Colon (tissue), 2 donors: ENCODE results near the gene DUSP10.

ENCODE experiments used
- FAIRE-seq: peaks from 2 replicates; lab custom pipeline; 2012; peaks lifted over from hg19 to GRCh38; lab: Jason Lieb, UNC
- donor health status: control.
- donor health status: control.

The DUSP10 gene

GRCh38 chr1:221693087-221693486 is 48.8 kb downstream of the DUSP10 start:
- FAIRE-seq = no peak

GRCh38 chr1:221692643-221693042 is 49.2 kb downstream of the DUSP10 start:
- FAIRE-seq = no peak

DNA sequence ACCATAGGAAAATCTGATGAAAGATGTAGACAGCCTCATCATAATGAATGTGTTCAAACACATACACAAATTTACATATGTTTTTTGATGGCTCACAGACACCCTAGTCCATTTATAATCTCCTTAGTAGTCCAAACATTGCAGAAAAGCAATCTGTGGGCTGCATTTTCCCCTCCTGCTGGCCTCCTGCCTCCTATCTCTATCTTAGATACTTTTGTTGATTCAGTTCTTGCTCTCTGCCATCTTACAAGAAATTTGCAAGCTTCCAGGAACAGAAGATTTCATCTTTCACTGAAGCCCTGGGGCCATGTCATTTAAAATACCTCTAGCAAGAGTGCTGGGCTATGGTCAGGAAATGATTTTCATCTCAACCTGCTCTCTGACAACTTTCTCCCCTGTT is 50.6 kb downstream of the DUSP10 start:
- FAIRE-seq = no peak

DNA sequence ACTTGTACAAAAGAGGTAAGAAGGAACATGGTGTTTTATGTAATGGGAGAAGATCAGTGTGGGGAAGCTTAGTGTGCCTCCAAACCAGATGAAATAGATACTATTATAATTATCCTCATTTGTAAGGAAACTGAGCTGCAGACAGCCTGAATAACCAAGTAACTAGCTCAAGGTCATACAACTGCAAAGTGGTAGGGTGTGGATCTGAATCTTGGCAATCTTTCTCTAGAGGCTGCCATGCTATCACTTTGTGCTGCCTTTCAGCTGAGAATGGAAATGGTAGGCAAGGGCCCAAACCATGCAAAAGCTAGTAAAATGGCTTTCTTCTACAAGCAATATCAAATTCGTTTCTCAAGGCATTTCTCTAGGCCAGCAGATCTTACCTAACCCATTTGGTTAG is 51.0 kb downstream of the DUSP10 start:
- FAIRE-seq = no peak

DNA sequence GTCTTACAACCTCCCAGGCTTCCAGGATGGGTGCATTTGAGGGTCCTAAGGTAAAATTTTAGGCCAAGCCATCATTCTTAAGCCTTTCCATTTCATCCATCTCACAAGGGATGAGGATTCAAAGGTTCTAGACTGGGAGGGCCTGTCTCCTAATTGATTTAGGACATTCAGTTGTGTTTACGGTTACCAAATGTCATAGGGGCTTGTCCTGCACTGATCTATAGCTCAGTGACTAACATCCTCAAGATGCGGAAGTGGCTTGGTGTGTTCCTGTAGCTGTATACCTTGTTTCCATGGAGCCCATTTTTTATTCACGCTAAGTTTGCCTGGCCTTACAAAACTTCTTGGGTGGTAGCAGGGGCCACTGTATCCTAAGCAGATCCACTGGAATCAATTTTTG is 52.8 kb downstream of the DUSP10 start:
- FAIRE-seq = no peak

- FAIRE-seq = no peak
Observed at GRCh38 chr1:221688488-221688843, 53.4 kb downstream of the DUSP10 start.

DNA sequence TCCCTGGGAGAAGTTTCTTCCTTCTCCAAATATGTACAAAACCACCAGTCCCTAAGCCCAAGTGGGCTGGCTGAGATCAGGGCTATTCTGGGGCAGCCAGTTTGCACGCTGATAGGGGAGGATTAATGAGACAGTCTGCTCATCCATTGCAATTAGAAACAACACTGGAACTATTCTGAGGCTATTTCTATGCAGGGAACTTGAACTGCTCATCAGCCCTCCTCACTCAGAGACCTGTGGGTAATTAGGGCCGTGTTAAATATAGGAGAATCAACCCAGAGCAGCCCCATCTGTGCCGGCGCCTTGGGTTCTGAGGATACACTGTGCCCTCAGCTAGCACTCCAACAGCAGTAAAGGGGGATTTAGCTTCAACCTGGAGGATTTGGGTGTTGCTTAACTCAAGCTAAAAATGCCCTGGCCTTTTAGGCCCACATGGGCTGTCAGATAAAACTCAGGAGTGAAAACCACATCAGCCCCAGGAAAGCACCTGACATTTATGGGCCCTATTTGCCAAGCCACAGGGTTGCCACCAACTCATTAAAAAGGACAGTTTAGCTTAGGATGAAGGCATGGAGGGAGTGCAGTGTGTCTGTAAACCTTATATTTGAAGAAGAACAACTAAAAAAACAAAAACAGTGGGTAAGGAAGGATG is 53.9 kb downstream of the DUSP10 start:
- FAIRE-seq = no peak

DNA sequence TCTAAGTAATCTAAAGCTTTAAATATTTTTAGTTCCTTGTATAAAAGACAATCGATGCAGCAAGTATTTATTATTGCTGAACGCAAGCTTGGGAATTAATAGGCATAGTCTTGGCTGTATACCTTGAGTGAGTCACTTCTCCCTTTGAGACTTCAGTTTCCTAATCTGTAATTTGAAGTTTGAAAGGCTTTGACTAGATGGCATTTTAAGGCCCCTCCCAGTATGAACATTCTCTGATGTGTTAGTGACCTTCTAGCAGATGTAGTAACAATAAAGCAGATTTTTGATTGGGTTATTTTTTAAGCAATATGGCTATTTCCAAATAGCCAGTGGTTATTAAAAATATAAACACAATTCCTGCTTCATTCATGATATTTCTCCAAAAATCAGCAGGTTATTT is 58.2 kb downstream of the DUSP10 start:
- FAIRE-seq = no peak

DNA sequence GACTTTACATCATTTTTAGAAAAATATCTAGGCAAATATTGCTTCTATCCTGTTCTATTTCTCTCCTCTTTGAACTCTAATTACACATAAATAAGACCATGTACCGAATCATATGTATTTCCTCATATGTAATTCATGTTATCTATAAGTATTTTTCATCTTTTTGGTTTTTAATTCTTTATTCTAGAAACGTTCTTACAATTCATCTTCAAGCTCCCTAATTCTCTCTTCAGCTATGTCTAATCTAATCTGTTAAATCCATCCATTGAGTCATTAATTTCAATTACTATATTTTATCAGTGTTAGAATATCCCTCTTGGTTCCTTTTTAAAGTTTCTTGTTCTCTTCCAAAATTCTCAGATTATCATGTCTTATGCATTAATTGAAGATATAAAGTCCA is 61.8 kb downstream of the DUSP10 start:
- no peak for FAIRE-seq

DNA sequence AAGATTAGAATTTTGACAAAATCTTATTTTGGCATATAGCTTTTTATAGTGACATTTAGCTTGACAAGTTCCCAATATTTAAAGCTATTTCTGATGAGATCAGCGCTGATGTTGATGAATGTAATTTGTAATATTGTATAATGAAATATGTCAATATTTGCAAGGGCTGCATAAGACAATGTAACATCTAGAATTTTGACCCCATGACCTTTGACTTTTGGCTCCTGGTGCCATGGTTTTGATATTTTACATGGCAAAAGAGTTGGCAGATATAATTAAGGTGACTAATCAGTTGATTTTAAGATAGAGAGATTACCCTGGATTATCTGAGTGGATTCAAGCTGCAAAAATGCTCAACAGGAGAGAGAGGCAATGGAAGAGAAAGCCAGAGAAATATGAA is 63.9 kb downstream of the DUSP10 start:
- no peak for FAIRE-seq

- FAIRE-seq = no peak
Observed at GRCh38 chr1:221675880-221676800, 65.7 kb downstream of the DUSP10 start.

- FAIRE-seq = no peak
Observed at GRCh38 chr1:221672965-221673364, 68.9 kb downstream of the DUSP10 start.

DNA sequence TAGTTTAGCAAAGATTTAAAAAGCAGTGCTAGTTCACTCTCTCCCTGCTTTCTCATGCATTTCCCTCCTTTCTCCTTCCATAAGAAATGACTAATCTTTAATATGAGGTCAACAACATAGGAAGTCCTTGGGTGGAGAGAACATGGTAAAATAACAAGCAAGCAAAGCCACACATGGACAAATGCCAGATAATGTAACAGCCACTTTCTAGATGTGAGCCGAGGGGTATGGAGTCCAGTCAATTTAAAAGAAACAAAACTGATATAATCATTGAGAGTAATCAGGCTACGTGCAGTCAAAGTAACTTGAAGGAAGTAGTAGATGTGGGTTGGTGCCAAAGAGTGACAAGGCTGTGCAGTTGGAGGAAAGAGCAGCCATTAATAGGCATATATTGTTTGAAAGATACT is 69.6 kb downstream of the DUSP10 start:
- FAIRE-seq = no peak

DNA sequence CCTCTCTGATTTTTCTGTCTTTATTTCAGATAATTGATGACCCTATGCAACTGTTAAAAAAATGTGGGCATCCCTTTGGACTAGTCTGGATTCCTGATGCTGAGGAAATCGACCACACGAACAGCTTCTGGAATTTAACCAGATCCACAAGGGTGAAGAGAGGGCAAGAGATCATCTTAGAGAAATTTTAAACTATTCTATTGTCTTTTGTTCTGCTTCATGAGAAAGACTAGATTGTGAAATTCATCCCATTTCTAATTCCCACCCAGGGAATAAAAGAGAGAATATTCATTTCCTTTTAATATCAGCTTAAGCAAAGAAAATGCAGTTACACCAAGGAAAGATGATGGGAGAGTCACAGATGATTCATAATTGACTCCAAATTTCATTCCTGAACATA is 71.8 kb downstream of the DUSP10 start:
- FAIRE-seq = no peak

GRCh38 chr1:221669441-221669840 is 72.4 kb downstream of the DUSP10 start:
- FAIRE-seq = no peak

DNA sequence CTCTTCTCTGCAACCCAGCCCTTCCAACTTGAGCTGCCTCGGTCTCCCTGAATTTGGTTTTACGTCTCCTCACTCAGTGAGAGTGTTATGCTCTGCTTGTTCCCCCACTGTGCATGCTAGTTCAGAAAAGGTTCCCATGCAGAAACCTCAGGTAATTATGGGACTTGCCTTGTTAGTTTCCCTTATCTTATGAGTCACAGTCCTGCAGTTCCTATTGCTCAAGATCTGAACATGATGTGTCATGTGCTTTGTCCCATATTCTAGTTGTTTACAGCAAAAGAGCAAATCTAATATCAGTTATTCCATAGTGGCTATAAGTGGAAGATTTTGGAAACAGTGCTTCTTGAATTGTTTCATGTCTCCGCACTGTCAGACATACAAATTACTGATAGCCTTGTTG is 74.4 kb downstream of the DUSP10 start:
- no peak for FAIRE-seq

DNA sequence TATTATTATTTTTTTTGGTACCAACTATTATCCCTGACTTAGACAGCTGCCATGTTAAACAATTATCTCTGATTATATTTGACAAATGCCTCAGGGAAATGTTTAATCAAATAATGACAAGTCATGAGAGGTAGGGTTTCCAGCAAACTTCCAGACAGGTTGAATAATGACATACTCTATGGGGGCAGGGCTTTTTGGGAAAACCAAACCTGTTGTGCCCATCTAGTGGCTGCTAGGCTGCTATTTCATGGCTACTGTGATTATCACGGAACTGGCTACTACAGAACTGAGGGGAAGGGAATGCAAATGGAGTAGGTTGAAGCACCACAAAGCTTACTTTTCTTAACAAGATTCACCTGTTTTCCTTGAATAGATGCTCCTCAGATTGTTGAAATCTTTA is 77.6 kb downstream of the DUSP10 start:
- no peak for FAIRE-seq

GRCh38 chr1:221663321-221663720 is 78.6 kb downstream of the DUSP10 start:
- FAIRE-seq = no peak

DNA sequence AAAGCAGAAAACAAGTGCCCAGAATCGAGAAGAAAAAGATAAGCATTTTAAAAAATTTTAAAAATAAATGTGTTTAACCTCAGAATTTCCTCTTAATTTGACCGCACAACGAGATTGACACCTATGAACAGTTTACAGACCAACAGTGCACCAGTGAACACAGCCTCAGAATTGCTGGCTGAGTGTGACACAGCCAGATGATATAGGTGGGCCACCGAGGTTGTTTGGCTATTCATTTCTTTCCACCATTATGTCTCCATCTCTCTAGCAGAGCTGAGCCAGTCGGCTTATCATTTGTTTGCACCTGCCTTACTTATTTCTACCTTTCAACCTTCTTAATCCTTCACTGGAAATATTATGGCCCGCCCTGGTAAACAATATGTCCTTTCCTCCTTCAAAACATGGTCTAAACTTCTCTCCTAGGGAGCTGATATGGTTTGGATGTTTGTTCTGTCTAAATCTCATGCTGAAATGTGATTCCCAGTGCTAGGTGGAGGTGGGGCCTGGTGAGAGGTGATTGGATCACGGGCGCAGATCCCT is 86.1 kb downstream of the DUSP10 start:
- FAIRE-seq = no peak
